SK-N-SH (cell line): ENCODE results near the gene CPA3. TPM values are rescaled to one million over a fixed set of nuclear protein-coding genes. Genes with fewer than 3 reads are reported as not detected.

Source experiments
- CTCF ChIA-PET: fragments of 300-600, 350-600 bp; formaldehyde crosslinking; extraction: SDS; loops from one replicate; lab custom pipeline; 2021; lab: Yijun Ruan, JAX
- POLR2A ChIA-PET: fragments of 350-600 bp; sonication (Branson Sonifier 250); formaldehyde crosslinking; extraction: SDS; loops from one replicate; lab custom pipeline; 2020; ENCODE audit warnings: antibody characterized with exemption, inconsistent platforms; lab: Yijun Ruan, JAX
- DNase-seq: peaks from one replicate; pipeline ENCODE4 v3.0.0; 2012
- H2AFZ ChIP-seq: fragments of 200-600 bp; sonication (generic); 2 replicates; pipeline ENCODE4 v1.8.1; 2016; ENCODE audit warnings: antibody characterized with exemption, mild to moderate bottlenecking, low read depth
- H3F3A ChIP-seq: fragments of 200-600 bp; sonication (generic); replicated peaks from 2 replicates; pipeline ENCODE3; 2016; ENCODE audit warnings: antibody characterized with exemption, mild to moderate bottlenecking; ENCODE audit not compliant: insufficient read depth
- H3K27ac ChIP-seq, 2 experiments: fragments of 200-500 bp in 1 of 2; fragments of 200-600 bp in 1 of 2; sonication (Bioruptor generic) in 1 of 2; sonication (generic), shearing (Covaris generic) in 1 of 2; 2 replicates each; pipeline versions ENCODE4 v1.5.1 to v1.6.1; 2014 to 2016; ENCODE audit warnings: low read depth in 2 of 2, inconsistent platforms in 1 of 2, low read length in 1 of 2, mild to moderate bottlenecking in 1 of 2, mixed read lengths in 1 of 2
- H3K27me3 ChIP-seq: fragments of 200-600 bp; sonication (generic), shearing (Covaris generic); 2 replicates; pipeline ENCODE4 v1.6.1; 2016; ENCODE audit warnings: mixed run types; ENCODE audit not compliant: insufficient read depth
- H3K36me3 ChIP-seq, 2 experiments: fragments of 200-500 bp in 1 of 2; fragments of 200-600 bp in 1 of 2; sonication (Bioruptor generic) in 1 of 2; sonication (generic) in 1 of 2; replicated peaks in 1 of 2; 2 replicates each; pipeline versions ENCODE3 to v1.5.1; 2014 to 2016; ENCODE audit warnings: low read length in 1 of 2, mild to moderate bottlenecking in 1 of 2; ENCODE audit not compliant: insufficient read depth in 2 of 2, control insufficient read depth in 1 of 2
- H3K4me1 ChIP-seq, 2 experiments: fragments of 200-500 bp in 1 of 2; fragments of 200-600 bp in 1 of 2; sonication (Bioruptor generic) in 1 of 2; sonication (generic), shearing (Covaris generic) in 1 of 2; 2 replicates each; pipeline versions ENCODE4 v1.5.1 to v1.6.1; 2014 to 2016; ENCODE audit warnings: low read depth in 1 of 2, low read length in 1 of 2, mixed run types in 1 of 2; ENCODE audit not compliant: insufficient read depth in 2 of 2, control insufficient read depth in 1 of 2
- H3K4me2 ChIP-seq: fragments of 200-600 bp; sonication (generic), shearing (Covaris generic); 2 replicates; pipeline ENCODE4 v1.6.1; 2017; ENCODE audit warnings: mixed run types
- H3K4me3 ChIP-seq, 2 experiments: fragments of 200-500 bp in 1 of 2; fragments of 200-600 bp in 1 of 2; sonication (Bioruptor generic) in 1 of 2; sonication (generic), shearing (Covaris generic) in 1 of 2; 2 replicates each; pipeline versions ENCODE4 v1.5.1 to v1.8.1; 2014 to 2016; ENCODE audit warnings: low read depth in 2 of 2, inconsistent platforms in 1 of 2, low read length in 1 of 2, mild to moderate bottlenecking in 1 of 2, mixed read lengths in 1 of 2, moderate library complexity in 1 of 2
- H3K79me2 ChIP-seq: fragments of 200-600 bp; sonication (generic); 2 replicates; pipeline ENCODE4 v1.8.1; 2017; ENCODE audit warnings: mild to moderate bottlenecking; ENCODE audit not compliant: insufficient read depth
- H3K9ac ChIP-seq: fragments of 200-600 bp; sonication (generic); 2 replicates; pipeline ENCODE4 v1.6.1; 2017; ENCODE audit warnings: mixed run types
- H3K9me2 ChIP-seq: fragments of 200-600 bp; sonication (generic); 2 replicates; pipeline ENCODE4 v1.6.1; 2017; ENCODE audit warnings: mixed run types
- H3K9me3 ChIP-seq: fragments of 200-600 bp; sonication (generic); 2 replicates; pipeline ENCODE4 v1.6.1; 2017; ENCODE audit warnings: mixed run types, mild to moderate bottlenecking, moderate library complexity
- H4K20me1 ChIP-seq: fragments of 200-600 bp; sonication (generic); 2 replicates; pipeline ENCODE4 v1.6.1; 2017; ENCODE audit warnings: mild to moderate bottlenecking, mixed run types; ENCODE audit not compliant: insufficient read depth
- EP300 ChIP-seq, 2 experiments: IDR thresholded peaks; 2 replicates each; pipeline versions ENCODE4 v1.4.0 to v1.6.1; 2012; ENCODE audit warnings: borderline replicate concordance in 1 of 2, low read depth in 1 of 2, low read length in 1 of 2
- EZH2phosphoT487 ChIP-seq: fragments of 200-600 bp; sonication (generic); IDR thresholded peaks from 2 replicates; pipeline ENCODE4 v1.6.1; 2017; ENCODE audit warnings: low read depth, mixed run types, mild to moderate bottlenecking, antibody characterized with exemption, moderate library complexity, borderline replicate concordance
- FOSL2 ChIP-seq: IDR thresholded peaks from 2 replicates; pipeline ENCODE4 v1.4.0; 2012; ENCODE audit warnings: low read depth, mild to moderate bottlenecking, moderate library complexity, borderline replicate concordance
- FOXJ3 ChIP-seq: sonication (generic); formaldehyde crosslinking; IDR thresholded peaks from 2 replicates; pipeline ENCODE4 v1.5.1; 2020; ENCODE audit warnings: mild to moderate bottlenecking, missing genetic modification reagents
- GABPA ChIP-seq: IDR thresholded peaks from 2 replicates; pipeline ENCODE4 v1.4.0; 2012; ENCODE audit warnings: low read depth, mild to moderate bottlenecking
- IRF3 ChIP-seq: fragments of 150-350 bp; IDR thresholded peaks from 2 replicates; pipeline ENCODE4 v1.6.1; 2016; ENCODE audit warnings: mild to moderate bottlenecking, low read depth, low read length
- JUND ChIP-seq: IDR thresholded peaks from 2 replicates; pipeline ENCODE4 v1.4.0; 2012
- MEF2A ChIP-seq: IDR thresholded peaks from 2 replicates; pipeline ENCODE4 v1.4.0; 2012; ENCODE audit warnings: low read depth, borderline replicate concordance
- NFIC ChIP-seq: IDR thresholded peaks from 2 replicates; pipeline ENCODE4 v1.4.0; 2012; ENCODE audit warnings: borderline replicate concordance
- POLR2AphosphoS5 ChIP-seq: IDR thresholded peaks from 2 replicates; pipeline ENCODE4 v1.6.1; 2012; ENCODE audit warnings: low read depth, low read length
- RFX5 ChIP-seq: IDR thresholded peaks from 2 replicates; pipeline ENCODE4 v1.6.1; 2012; ENCODE audit warnings: mild to moderate bottlenecking, improper control_type of control experiment, low read length
- TAF1 ChIP-seq: IDR thresholded peaks from 2 replicates; pipeline ENCODE4 v1.6.1; 2012; ENCODE audit warnings: low read depth, mild to moderate bottlenecking, low read length, moderate library complexity, borderline replicate concordance
- TCF12 ChIP-seq: IDR thresholded peaks from 2 replicates; pipeline ENCODE4 v1.4.0; 2012
- TEAD4 ChIP-seq: IDR thresholded peaks from 2 replicates; pipeline ENCODE4 v1.4.0; 2012; ENCODE audit warnings: mild to moderate bottlenecking, borderline replicate concordance; ENCODE audit not compliant: insufficient read depth
- YY1 ChIP-seq: IDR thresholded peaks from 2 replicates; pipeline ENCODE4 v1.4.0; 2012; ENCODE audit warnings: low read depth, mild to moderate bottlenecking
- polyA plus RNA-seq, 3 experiments: library from polyadenylated mRNA; depleted of rRNA; stranded (reverse); fragments of >200 nt; gene quantifications; 2 replicates each; pipeline ENCODE4 v1.2.3, GENCODE V29; 2012
- TF ChIP-seq, protein P1 (sequence below): IDR thresholded peaks from 2 replicates; pipeline ENCODE4 v1.4.0; 2012; ENCODE audit warnings: low read depth, borderline replicate concordance
- TF ChIP-seq, protein P2 (sequence below): IDR thresholded peaks from 2 replicates; pipeline ENCODE4 v1.4.0; 2012; ENCODE audit warnings: low read depth
- TF ChIP-seq, protein P3 (sequence below): fragments of 150-350 bp; IDR thresholded peaks from 2 replicates; pipeline ENCODE4 v1.6.1; 2017; ENCODE audit warnings: antibody characterized with exemption, low read length, low read depth, borderline replicate concordance
- TF ChIP-seq, protein P4 (sequence below): IDR thresholded peaks from 2 replicates; pipeline ENCODE4 v1.6.1; 2012; ENCODE audit warnings: mild to moderate bottlenecking, low read depth, low read length, moderate library complexity

Gene CPA3
- polyA plus RNA-seq, 1 of the 3 experiments (the other 2 are of a cell fraction), result not detected

DNA sequence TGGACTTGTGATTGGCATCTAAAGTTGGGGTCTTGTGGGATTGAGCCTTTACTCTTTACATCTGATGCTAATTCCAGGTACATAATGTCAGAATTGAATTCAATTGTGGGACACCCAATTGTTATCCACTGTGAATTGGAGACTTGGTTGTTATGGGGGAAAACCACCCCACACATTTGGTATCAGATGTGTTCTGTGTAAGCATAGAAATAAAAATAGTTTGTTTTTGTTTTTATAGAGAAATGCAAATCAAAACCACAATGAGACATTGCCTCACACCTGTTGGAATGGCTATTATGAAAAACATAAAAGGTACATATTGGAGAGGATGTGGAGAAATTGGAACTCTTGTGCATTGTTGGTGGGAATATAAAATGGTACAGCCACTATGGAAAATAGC is 58.5 kb downstream of the CPA3 start:
- no peak overlapping the region for H3K9ac ChIP-seq
- no peak overlapping the region for H2AFZ ChIP-seq
- H3K79me2 ChIP-seq, result no peaks in the 10 kb centered on the region
- CTCF ChIA-PET, result no interaction called here
- TF ChIP-seq POLR2AphosphoS5, result no peak
- TF ChIP-seq, protein P1, sequence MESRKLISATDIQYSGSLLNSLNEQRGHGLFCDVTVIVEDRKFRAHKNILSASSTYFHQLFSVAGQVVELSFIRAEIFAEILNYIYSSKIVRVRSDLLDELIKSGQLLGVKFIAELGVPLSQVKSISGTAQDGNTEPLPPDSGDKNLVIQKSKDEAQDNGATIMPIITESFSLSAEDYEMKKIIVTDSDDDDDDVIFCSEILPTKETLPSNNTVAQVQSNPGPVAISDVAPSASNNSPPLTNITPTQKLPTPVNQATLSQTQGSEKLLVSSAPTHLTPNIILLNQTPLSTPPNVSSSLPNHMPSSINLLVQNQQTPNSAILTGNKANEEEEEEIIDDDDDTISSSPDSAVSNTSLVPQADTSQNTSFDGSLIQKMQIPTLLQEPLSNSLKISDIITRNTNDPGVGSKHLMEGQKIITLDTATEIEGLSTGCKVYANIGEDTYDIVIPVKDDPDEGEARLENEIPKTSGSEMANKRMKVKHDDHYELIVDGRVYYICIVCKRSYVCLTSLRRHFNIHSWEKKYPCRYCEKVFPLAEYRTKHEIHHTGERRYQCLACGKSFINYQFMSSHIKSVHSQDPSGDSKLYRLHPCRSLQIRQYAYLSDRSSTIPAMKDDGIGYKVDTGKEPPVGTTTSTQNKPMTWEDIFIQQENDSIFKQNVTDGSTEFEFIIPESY, result no peak
- TF ChIP-seq, protein P2, sequence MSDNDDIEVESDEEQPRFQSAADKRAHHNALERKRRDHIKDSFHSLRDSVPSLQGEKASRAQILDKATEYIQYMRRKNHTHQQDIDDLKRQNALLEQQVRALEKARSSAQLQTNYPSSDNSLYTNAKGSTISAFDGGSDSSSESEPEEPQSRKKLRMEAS, result no peak
- no peak for TF ChIP-seq MEF2A
- TF ChIP-seq YY1, result no peak
- TF ChIP-seq GABPA, result no peak
- TF ChIP-seq IRF3, result no peak
- TF ChIP-seq EZH2phosphoT487, result no peak
- TF ChIP-seq, protein P3, sequence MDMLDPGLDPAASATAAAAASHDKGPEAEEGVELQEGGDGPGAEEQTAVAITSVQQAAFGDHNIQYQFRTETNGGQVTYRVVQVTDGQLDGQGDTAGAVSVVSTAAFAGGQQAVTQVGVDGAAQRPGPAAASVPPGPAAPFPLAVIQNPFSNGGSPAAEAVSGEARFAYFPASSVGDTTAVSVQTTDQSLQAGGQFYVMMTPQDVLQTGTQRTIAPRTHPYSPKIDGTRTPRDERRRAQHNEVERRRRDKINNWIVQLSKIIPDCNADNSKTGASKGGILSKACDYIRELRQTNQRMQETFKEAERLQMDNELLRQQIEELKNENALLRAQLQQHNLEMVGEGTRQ, result no peak
- no peak for TF ChIP-seq NFIC
- TF ChIP-seq JUND, result no peak
- no peak for TF ChIP-seq TEAD4
- TF ChIP-seq EP300 (IDR thresholded peaks at IDR 0.05; ENCODE audit: borderline replicate concordance in 1 of 2, low read depth in 1 of 2, low read length in 1 of 2), result no peak
- TF ChIP-seq FOSL2, result no peak
- TF ChIP-seq TAF1, result no peak
- TF ChIP-seq RFX5, result no peak
- no peak for TF ChIP-seq TCF12
- no peak for TF ChIP-seq FOXJ3
- TF ChIP-seq, protein P4, sequence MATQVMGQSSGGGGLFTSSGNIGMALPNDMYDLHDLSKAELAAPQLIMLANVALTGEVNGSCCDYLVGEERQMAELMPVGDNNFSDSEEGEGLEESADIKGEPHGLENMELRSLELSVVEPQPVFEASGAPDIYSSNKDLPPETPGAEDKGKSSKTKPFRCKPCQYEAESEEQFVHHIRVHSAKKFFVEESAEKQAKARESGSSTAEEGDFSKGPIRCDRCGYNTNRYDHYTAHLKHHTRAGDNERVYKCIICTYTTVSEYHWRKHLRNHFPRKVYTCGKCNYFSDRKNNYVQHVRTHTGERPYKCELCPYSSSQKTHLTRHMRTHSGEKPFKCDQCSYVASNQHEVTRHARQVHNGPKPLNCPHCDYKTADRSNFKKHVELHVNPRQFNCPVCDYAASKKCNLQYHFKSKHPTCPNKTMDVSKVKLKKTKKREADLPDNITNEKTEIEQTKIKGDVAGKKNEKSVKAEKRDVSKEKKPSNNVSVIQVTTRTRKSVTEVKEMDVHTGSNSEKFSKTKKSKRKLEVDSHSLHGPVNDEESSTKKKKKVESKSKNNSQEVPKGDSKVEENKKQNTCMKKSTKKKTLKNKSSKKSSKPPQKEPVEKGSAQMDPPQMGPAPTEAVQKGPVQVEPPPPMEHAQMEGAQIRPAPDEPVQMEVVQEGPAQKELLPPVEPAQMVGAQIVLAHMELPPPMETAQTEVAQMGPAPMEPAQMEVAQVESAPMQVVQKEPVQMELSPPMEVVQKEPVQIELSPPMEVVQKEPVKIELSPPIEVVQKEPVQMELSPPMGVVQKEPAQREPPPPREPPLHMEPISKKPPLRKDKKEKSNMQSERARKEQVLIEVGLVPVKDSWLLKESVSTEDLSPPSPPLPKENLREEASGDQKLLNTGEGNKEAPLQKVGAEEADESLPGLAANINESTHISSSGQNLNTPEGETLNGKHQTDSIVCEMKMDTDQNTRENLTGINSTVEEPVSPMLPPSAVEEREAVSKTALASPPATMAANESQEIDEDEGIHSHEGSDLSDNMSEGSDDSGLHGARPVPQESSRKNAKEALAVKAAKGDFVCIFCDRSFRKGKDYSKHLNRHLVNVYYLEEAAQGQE, result no peak
- H3F3A ChIP-seq, result no peaks in the 10 kb centered on the region
- H3K36me3 ChIP-seq, result no peaks in the 10 kb centered on the region
- H3K9me3 ChIP-seq, result no peaks in the 10 kb centered on the region
- H3K9me2 ChIP-seq, result no peaks in the 10 kb centered on the region
- DNase-seq, result no peak
- H3K27me3 ChIP-seq, result no peaks in the 10 kb centered on the region
- H3K4me1 ChIP-seq, result peaks cover 0 to 2% of the 10 kb centered on the region in 2 experiments; a peak in 1 of 4 replicates
- no peak overlapping the region for H3K4me2 ChIP-seq
- no peaks in the 10 kb centered on the region for H4K20me1 ChIP-seq
- no peak overlapping the region for H3K27ac ChIP-seq
- POLR2A ChIA-PET, result no interaction called here
- H3K4me3 ChIP-seq, result no peak overlapping the region
